ENCODE data around the gene STAB1.

STAB1 gene

DNA sequence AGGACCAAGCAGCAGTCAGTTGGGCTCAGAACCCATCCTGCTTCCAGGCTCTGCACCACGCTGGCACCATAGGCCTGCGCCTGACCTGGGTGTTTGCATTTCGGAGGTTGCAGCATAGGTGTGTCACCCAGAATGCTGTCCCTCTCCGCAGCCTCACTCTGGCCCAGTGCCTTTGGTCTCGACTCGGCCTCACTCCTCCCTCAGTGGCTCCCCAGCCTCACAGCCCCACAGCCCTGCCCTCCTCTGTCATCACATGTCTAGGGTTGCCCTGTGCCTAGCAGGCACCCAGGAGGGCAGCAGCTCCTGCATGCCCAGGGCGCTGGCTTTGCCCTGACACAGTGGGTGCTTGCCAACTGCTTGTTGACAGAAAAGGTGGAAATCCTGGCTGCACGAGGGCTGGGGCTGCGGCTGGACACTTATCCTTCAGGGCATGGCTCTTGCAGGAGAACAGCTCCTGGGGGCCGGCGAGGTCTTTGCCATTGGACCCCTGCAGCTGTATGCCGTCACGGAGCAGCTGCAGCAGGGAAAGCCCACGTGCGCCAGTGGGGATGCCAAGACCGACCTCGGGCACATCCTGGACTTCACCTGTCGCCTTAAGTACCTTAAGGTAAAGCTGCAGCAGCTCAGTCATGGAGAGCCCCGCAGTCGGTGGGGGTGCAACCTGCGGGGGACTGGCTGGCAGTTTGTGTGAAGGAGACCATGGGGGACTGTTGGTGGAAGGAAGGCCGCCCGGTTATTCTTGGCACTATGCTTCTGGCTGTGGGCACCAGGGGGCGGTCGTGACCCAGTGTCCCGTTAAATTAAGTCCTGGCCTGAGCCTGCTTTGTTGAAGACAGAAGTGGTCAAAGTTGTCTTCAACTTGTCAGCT is 23.5 kb upstream of the STAB1 start:
- Histone ChIP-seq H3K4me2 (peak overlapping the region in 10 of 11 experiments; percentile 61 to 94 (median 77); a peak in 15 of 22 replicates), H4K20me1 (peaks cover 0 to 71% (median 16%) of the 10 kb centered on the region in 11 experiments; a peak in 13 of 22 replicates), H3K4me3 (no peak overlapping the region), H3K9me3 (replicated peaks in 1 of 11) (no peaks in the 10 kb centered on the region), H3K36me3 (peaks cover 62 to 98% (median 87%) of the 10 kb centered on the region in 11 experiments), H3K27ac (peak overlapping the region in 4 of 11 experiments; percentile 58 to 72 (median 64); a peak in 4 of 22 replicates), H3K4me1 (peaks cover 27 to 99% (median 86%) of the 10 kb centered on the region in 10 experiments), H3K27me3 (no peaks in the 10 kb centered on the region), H3K9ac (peak overlapping the region in 5 of 11 experiments; percentile 1 to 59 (median 31); a peak in 3 of 22 replicates)
- TF ChIP-seq Cebpa-rat (IDR thresholded peaks at IDR 0.05) = no peak

DNA sequence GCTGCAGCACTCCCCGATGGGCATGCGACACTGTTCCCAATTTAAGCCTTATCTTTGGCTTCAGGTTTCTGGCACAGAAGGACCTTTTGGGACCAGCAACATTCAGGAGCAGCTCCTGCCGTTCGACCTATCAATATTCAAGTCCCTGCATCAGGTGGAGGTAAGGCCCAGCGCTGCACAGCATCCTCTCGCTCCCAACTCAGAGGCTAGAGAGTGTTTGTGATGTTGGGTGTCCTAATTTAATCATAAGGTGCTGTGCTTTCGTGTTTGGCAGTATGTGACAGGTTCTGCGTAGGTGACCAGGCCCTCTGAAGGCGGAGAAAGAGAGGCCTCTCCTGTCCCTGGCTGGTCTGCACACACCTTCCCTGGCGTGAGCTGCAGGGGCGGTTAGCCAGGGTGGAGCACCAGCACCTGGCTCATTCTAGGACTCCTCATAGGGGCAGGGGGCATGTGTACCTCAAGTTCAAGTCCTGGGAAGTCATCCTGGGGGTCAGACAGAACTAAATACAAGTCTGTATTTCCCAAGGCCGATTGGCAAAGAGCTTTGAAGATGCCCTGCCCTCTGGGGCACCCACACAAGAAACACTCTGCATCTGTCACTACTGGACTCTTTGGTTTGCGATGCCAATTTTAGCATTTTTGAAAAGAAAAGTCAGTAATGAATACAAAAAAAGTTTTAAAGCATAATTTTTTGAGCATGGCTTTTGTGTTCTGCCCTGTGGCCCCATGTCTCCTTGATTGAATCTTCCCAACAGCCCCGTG is 22.7 kb upstream of the STAB1 start:
- Histone ChIP-seq H3K9me3 (replicated peaks in 1 of 11) (no peaks in the 10 kb centered on the region), H3K9ac (peak overlapping the region; percentile 31 to 68 (median 56); a peak in 19 of 22 replicates), H3K4me3 (peak overlapping the region in 2 of 10 experiments; percentile 13 to 24; a peak in 2 of 20 replicates), H3K27ac (peak overlapping the region; percentile 57 to 79 (median 67)), H3K36me3 (peaks cover 64 to 99% (median 90%) of the 10 kb centered on the region in 11 experiments), H3K4me2 (peak overlapping the region; percentile 61 to 94 (median 77)), H4K20me1 (peaks cover 0 to 64% (median 14%) of the 10 kb centered on the region in 11 experiments; a peak in 13 of 22 replicates), H3K27me3 (no peaks in the 10 kb centered on the region), H3K4me1 (peaks cover 27 to 99% (median 85%) of the 10 kb centered on the region in 10 experiments)
- TF ChIP-seq Cebpa-rat (IDR thresholded peaks at IDR 0.05) = no peak

DNA sequence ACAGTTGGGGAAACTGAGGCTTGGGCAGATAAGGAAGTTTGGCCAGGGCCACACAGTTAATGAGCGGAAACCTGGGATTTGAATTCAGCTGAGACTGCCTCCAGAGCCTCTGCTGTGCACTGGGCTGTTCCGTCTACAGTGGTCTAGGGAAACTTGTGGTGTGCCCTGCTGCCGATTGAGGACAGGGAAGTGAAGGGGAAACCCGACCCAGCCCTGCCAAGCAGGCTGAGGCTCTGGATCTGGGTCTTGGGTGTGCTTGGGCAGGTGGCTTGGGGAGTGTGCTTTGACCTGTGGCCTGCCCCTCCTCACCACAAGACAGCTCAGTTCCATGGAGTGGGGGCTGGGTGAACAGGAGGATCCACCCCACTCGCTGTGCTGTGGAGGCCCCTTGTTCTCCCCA is 22.1 kb upstream of the STAB1 start:
- Histone ChIP-seq H3K4me3 (peak overlapping the region in 3 of 10 experiments; percentile 3 to 30 (median 24); a peak in 2 of 20 replicates), H3K9me3 (replicated peaks in 1 of 11) (no peaks in the 10 kb centered on the region), H3K27ac (peak overlapping the region; percentile 57 to 79 (median 67)), H3K36me3 (peaks cover 64 to 99% (median 90%) of the 10 kb centered on the region in 11 experiments), H3K4me2 (peak overlapping the region; percentile 61 to 94 (median 77)), H3K27me3 (no peaks in the 10 kb centered on the region), H4K20me1 (peaks cover 0 to 58% (median 13%) of the 10 kb centered on the region in 11 experiments; a peak in 12 of 22 replicates), H3K9ac (peak overlapping the region; percentile 31 to 68 (median 56)), H3K4me1 (peaks cover 27 to 99% (median 83%) of the 10 kb centered on the region in 10 experiments)
- no peak for TF ChIP-seq Cebpa-rat (IDR thresholded peaks at IDR 0.05)

DNA sequence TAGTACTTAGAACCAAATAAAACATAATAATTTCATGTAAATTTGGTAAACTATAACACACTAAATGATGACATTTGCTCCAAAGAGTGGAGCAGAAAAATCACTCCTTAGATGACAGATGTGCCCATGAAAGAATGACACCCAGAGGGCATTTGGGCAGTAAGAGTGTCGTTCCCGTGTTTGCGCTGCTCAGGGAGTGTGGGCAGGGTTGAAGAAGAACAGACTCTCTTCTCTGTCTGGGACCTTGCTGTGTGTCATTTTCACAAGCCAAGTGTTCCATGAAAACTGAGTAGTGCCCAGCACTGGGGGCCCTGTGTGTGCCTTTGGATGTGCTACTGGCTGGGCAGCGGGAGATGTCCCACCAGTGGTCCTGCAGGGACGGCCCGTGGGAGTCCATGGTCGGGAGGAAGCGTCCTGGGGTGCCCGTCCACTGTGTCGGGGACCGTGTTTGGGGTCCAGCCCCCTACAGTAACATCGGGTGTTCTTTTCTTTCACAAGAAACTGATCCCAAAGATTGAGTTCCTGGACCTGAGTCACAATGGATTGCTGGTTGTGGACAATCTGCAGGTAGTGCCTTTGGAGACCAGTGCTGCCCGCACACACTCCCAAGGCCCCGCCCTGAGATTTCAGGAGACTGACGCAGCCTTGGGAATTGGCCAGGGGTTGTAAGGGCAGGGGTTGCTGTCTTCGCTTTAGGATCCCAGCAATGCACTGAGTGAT is 17.9 kb upstream of the STAB1 start:
- H3K4me2 ChIP-seq = peak overlapping the region in 5 of 11 experiments; percentile 75 to 94 (median 93); a peak in 10 of 22 replicates
- TF ChIP-seq Cebpa-rat (IDR thresholded peaks at IDR 0.05) = no peak
- H3K27me3 ChIP-seq = no peaks in the 10 kb centered on the region
- peaks cover 17 to 100% (median 75%) of the 10 kb centered on the region in 10 experiments for H3K4me1 ChIP-seq
- H4K20me1 ChIP-seq = peaks cover 0 to 19% (median 0%) of the 10 kb centered on the region in 11 experiments; a peak in 3 of 22 replicates
- H3K4me3 ChIP-seq = no peak overlapping the region; a peak in 1 of 20 replicates
- peak overlapping the region in 8 of 11 experiments; percentile 17 to 74 (median 66); a peak in 14 of 22 replicates for H3K27ac ChIP-seq
- peaks cover 82 to 100% (median 99%) of the 10 kb centered on the region in 11 experiments for H3K36me3 ChIP-seq
- H3K9me3 ChIP-seq (replicated peaks in 1 of 11) = no peaks in the 10 kb centered on the region
- H3K9ac ChIP-seq = no peak overlapping the region; a peak in 1 of 22 replicates

GRCh38 chr3:52477796-52478095 is 17.4 kb upstream of the STAB1 start:
- H3K4me3 ChIP-seq = no peak overlapping the region; a peak in 1 of 20 replicates
- H3K9me3 ChIP-seq (replicated peaks in 1 of 11) = no peaks in the 10 kb centered on the region
- H3K9ac ChIP-seq = peak overlapping the region in 1 of 11 experiments; percentile 2; a peak in 1 of 22 replicates
- peak overlapping the region in 5 of 11 experiments; percentile 75 to 94 (median 93); a peak in 10 of 22 replicates for H3K4me2 ChIP-seq
- peaks cover 0 to 14% (median 0%) of the 10 kb centered on the region in 11 experiments; a peak in 3 of 22 replicates for H4K20me1 ChIP-seq
- no peaks in the 10 kb centered on the region for H3K27me3 ChIP-seq
- peaks cover 83 to 100% (median 99%) of the 10 kb centered on the region in 11 experiments for H3K36me3 ChIP-seq
- H3K4me1 ChIP-seq = peaks cover 12 to 100% (median 75%) of the 10 kb centered on the region in 10 experiments
- TF ChIP-seq Cebpa-rat (IDR thresholded peaks at IDR 0.05) = no peak
- peak overlapping the region in 9 of 11 experiments; percentile 9 to 74 (median 63); a peak in 11 of 22 replicates for H3K27ac ChIP-seq

GRCh38 chr3:52479037-52479876 is 15.9 kb upstream of the STAB1 start:
- no peak for TF ChIP-seq Cebpa-rat (IDR thresholded peaks at IDR 0.05)
- no peaks in the 10 kb centered on the region for H4K20me1 ChIP-seq
- H3K9ac ChIP-seq = peak overlapping the region in 4 of 11 experiments; percentile 1 to 57 (median 50); a peak in 3 of 22 replicates
- peaks cover 86 to 97% (median 93%) of the 10 kb centered on the region in 11 experiments for H3K36me3 ChIP-seq
- no peak overlapping the region for H3K4me3 ChIP-seq
- H3K27me3 ChIP-seq = no peaks in the 10 kb centered on the region
- H3K4me2 ChIP-seq = peak overlapping the region in 5 of 11 experiments; percentile 46 to 94 (median 93); a peak in 10 of 22 replicates
- H3K9me3 ChIP-seq (replicated peaks in 1 of 11) = no peaks in the 10 kb centered on the region
- H3K4me1 ChIP-seq = peaks cover 5 to 100% (median 76%) of the 10 kb centered on the region in 10 experiments; a peak in 18 of 20 replicates
- peak overlapping the region in 9 of 11 experiments; percentile 9 to 74 (median 36); a peak in 12 of 22 replicates for H3K27ac ChIP-seq

- H3K9me3 ChIP-seq (replicated peaks in 1 of 11) = no peaks in the 10 kb centered on the region
- H3K4me1 ChIP-seq = peaks cover 13 to 100% (median 78%) of the 10 kb centered on the region in 10 experiments
- peak overlapping the region in 5 of 11 experiments; percentile 46 to 94 (median 93); a peak in 10 of 22 replicates for H3K4me2 ChIP-seq
- H3K4me3 ChIP-seq = no peak overlapping the region
- H3K9ac ChIP-seq = peak overlapping the region in 6 of 11 experiments; percentile 1 to 57 (median 44); a peak in 6 of 22 replicates
- TF ChIP-seq Cebpa-rat (IDR thresholded peaks at IDR 0.05) = no peak
- peaks cover 80 to 92% (median 87%) of the 10 kb centered on the region in 11 experiments for H3K36me3 ChIP-seq
- no peaks in the 10 kb centered on the region for H3K27me3 ChIP-seq
- no peaks in the 10 kb centered on the region for H4K20me1 ChIP-seq
- H3K27ac ChIP-seq = peak overlapping the region in 9 of 11 experiments; percentile 9 to 74 (median 37); a peak in 14 of 22 replicates
Measured at GRCh38 chr3:52479877-52480575, 15.1 kb upstream of the STAB1 start.

Measured in BLaER1 treated with 17β-estradiol and CSF1 and Interleukin-3, amounts not matched to agents 10 nM and 100 nM (cell line).